Stimulated activated CD8-positive, alpha-beta memory T cell treated with anti-CD3 and anti-CD28 coated beads, Interleukin-12 subunit alpha, Interleukin-12 subunit beta, amount 100 ng/mL, for 24 hours (primary cell): ENCODE measurements around the gene PDE7B.

Experiments
- DNase-seq: peaks from one replicate; pipeline ENCODE4 v3.0.0-alpha.2; 2020; ENCODE audit errors: extremely low read depth

The PDE7B gene

DNA sequence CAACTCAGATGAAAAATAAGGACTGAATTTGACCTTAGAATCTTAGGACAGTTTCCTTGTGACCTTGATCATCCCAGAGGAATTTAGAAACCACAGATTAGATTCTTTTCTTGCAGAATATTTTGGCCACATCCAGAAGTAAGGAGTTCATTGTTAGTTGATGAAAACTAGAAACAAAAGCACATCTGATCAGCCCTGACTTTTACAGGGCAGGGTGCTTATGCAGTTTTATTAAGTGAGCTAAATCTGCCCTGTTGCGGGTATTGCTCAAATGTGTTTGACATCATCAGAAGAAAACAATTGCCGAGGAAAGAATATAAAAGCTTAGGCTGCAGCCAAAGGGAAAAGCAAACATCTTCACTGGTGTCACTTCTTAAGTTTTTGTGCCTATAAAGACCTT is 297.8 kb downstream of the PDE7B start:
- no peak for DNase-seq

DNA sequence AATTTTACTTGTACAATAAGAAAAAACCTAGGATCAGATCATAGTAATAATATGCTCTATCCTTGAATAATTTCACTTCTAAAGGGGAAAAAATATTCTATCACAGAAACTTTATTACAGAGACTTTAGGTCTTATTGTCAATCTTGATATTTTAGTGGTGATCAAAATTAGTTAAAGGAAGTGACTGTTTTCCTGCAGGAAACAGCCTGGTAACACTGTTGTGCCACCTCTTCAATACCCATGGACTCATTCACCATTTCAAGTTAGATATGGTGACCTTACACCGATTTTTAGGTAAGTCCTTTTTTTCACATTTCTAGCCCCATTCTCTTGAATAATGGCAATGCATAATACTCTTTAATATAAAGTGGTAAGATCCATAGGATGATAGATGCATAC is 299.5 kb downstream of the PDE7B start:
- DNase-seq: no peak

DNA sequence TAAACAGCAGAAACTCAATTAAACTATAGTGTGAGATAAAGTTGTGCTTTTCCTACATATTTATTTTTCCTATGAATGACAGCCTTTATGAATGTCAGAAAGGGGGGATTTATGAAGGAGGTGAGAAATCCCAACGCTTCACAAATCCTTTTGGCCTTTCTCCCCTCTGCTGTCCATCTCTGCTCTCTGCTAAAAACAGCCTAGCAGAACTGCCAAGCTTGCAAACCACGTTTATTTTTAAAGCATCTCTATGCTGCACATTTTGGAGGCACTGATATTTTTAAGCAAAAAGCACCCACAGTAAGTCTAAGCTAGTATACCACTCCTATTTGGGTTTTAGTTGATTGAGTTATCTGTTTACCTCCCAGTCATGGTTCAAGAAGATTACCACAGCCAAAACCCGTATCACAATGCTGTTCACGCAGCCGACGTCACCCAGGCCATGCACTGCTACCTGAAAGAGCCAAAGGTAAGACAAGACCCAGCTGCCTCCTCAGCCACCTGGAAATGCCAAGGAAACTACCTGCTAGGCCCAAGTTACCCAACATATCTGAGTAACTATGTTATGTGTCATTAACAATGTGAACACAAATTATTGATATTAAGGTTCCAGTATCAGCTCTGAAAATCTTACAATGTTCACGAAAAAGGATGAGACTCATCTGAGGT is 302.3 kb downstream of the PDE7B start:
- no peak for DNase-seq

DNA sequence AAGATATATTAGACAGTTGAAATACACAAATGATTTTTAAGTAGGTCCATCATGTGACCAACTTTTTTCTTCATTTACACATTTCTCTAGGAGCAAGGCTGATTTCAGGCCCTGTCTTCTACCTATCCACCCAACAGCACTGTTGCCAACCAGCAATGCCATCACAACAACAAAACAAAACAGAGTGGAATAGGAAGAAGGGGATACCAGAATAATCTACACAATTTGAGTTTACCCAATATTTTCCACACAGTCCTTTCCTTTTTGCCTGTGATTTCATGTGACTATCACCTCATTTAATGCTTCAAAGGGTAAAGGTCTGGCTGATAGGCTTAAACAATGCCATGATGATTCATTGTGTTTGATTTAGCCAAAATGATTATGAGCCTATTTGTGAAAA is 303.7 kb downstream of the PDE7B start:
- DNase-seq: no peak

DNA sequence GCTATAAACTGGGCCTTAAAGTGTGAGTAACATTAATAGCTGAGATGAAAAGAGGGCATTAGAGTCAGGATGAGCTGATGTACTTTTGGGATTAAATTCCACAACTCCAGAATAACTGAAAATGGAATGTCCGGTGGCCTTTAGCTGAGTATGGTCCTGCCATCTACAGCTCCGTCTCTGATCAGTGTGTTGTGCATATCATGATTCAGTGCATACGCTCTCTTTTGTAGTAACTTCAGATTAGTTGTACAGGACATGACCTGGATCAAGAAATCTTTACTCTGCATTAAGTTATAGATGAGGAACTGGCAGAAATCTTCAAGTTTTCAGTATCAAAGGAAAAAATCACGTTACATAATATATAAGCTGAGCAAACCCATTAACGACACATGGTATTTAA is 306.2 kb downstream of the PDE7B start:
- DNase-seq: no peak

DNA sequence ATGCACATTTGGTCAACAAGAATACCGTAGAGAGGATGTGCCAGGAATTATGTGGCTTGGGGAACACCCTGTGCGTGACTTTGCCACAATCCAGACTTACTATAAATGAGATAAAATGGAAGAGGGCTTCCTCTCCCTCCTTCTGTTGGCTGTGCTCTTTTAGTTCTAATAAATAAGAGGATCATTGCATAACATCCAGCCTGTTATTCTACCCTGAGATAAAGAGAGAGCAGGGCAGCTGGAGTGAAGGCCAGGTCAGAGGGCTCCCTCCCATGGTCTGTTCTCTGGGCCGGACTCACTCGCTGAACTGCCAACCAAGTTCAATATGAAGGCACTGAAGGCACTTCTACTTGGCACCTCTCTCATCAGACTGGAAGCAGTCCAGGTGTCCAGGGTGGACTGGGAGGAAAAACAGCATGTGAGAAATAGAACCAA is 306.9 kb downstream of the PDE7B start:
- no peak for DNase-seq

DNA sequence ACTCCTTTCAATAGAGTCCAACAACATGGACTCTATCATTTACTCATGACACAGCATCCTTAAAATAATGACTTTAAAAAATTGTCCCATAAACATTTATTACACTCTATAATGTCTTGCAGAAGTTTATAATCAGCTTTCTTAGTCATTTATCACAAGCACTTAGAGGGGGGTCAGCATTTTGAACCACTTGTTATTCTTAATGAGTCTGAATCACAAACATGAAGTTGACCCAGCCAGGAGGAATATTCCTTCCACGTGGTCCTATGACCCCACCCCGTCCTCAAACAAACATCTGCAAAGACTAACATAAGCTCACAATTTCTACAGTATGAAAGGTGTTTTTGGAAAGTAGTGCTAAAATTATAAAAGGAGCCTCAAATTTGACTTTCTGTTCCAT is 307.5 kb downstream of the PDE7B start:
- no peak for DNase-seq

DNA sequence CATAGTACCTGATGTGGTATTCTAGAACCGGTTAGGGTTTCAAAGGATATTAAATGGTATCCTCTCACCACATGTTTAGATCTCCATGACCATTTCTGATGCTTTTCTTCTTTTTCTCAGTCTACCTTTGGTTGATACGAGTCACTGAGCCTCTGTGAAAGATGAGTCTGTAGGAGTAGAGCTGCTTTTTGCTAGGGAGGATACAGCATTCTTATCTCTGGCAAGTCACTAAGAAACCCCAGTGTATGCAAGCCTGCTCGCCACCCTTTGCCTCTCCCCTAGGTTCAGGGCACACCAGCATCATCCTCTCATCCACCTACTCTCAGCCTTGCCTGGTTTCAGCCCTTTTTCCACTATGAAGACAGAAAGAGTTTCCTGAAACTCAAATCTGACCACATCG is 308.7 kb downstream of the PDE7B start:
- no peak for DNase-seq

DNA sequence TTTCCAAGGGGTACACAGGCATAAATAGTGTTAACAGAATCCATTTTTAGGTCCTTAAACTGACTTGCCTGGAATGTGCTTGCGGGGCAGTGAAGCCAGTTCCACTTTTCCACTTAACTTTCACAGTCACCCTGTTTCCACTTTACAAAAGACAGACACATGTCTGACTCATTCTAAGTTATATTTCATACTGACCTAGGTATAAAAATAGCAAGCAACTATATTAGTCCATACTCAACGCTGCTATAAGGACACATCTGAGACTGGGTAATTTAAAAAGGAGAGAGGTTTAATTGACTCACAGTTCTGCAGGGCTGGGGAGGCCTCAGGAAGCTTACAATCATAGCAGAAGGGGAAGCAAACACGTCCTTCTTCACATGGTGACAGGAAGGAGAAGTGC is 310.4 kb downstream of the PDE7B start:
- no peak for DNase-seq

DNA sequence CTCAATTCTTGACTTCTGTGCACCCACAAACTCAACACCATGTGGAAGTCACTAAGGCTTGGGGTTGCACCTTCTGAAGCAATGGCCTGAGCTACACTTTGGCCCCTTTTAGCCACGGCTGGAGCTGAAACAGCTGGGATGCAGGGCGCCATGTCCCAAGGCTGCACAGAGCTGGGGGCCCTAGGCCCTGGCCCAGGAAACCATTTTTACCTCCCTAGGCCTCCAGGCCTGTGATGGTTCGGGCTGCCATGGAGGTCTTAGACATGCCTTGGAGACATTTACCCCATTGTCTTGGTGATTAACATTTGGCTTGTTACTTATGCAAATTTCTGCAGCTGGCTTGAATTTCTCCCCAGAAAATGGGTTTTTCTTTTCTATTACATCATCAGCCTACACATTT is 311.8 kb downstream of the PDE7B start:
- no peak for DNase-seq

DNA sequence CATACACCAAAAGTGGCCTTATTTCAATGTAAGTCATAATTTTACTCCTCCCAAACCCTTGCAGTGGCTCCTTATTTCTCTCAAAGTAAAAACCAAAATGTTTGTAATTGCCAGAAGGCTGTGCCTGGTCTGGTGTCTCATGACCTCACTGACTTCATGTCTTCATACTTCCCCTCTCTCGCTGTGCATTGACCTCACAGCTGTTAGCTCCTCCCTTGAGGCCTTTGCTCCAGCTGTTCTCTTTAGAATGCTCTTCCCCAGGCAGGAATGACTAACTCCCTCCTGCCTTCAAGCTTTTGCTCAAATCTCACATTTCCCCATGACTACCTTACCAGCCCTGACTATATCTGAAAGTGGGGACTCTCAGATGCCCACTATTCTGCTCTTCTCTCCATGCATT is 315.3 kb downstream of the PDE7B start:
- DNase-seq: no peak

DNA sequence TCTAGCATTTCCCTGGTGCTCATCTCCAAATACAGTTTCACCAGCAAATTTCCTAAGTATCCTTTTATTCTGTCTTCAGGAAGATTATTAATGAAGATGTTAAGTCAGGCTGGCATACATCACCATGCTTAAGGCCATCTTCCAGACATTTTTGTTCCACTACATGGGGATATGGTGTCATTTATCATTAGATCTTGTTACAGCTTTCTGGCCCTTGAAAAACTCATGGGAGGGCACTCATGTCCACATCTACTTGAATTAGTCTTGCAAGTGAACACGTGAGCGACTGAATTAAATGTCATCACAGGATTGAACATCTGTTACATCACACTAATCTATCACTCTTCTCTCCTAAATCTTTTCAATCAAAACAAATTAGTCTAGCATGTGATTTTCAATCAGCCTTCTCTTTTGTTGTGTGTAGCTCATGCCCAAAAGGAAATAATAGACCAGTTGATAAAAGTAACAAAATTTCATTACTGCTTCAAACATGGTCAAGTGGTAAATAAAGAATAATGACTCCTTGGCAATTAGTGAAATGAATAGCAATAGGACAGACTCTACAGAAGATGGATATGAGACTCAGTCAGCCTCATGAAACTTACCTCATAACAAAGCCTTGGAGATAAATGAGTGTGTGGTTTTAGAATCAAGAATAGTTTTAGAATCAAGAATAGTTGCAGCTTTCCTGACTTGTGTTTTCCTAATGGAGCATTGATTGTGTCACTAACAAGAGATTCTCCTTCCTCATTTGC is 318.1 kb downstream of the PDE7B start:
- DNase-seq: no peak

DNA sequence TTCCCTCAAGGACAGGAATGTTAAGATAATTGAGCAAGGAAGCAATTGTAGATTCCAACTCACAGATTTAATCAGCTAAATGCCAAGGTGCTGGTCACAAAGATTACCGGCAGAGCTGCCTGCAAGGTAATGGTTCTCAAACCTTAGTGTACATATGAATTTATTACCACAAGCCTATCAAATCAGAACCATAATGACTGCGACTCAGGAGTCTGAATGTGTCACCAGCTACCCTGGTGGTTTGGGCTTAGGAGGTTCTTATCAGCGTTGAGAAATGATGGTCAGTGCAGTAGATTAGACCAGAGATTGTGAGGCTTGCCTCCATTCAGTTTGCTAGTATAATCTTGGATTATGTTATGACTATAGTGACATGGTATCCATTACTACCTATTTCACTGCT is 319.7 kb downstream of the PDE7B start:
- no peak for DNase-seq

DNA sequence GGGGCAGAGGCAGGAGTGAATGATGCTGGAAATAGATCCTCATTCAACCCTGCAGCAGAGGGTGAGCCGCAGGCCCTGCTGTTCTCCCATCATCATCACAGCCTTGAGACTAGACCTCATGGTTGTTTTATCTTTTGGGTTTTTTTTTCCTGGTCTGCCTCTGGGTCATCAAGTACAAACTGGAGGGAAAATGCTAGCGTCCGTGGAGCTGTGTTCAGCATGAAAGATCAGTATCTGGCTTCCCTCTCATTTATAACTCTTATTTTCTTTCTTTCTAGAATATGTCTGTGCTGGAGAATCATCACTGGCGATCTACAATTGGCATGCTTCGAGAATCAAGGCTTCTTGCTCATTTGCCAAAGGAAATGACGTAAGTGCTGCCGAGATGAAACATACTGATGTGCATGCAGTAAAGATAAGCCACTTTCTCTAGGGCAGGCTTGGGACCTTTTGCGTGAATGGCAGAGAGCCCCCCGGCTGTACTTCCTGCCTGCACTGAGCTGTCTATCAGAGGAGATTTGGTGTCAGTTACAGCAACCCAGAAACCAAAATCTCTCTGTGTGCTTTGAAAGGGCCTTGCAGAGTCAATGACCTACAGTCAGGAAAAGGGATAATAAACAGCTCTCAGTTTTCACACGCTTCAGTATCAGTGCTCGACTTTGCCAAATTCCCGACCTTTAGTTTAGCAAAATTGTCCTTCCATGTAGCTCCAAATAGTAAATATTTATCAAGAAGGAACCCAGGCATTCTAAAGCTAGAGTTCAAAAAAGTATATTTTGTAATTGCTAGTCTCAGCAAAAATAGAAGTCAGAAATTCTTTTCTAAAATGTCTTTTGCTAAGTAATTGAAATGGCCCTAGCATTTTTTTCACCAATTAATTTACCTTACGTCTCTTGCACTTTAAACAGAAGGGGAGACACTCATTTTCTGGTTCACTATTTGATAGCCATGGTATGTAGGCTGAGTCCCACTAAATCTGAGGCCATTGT is 322.3 kb downstream of the PDE7B start:
- DNase-seq: no peak

DNA sequence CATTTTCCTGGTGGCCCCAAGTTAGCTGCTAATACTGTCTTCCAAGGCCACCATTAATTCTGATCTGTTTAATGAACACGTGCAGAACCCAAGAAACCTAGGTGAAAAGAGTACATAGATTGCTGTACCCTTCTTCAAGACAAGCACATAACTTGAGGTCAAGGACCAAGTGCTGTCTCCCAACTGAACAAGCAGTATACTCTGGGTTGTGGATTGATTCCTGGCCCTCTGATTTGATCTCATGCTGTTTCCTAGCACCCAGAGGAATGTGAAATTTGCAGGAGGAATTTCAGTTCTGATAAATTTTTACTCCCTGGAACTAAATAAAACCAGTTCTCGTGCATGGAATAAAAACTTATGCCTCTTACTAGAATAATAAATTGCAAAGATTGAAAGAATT is 323.0 kb downstream of the PDE7B start:
- DNase-seq: no peak

DNA sequence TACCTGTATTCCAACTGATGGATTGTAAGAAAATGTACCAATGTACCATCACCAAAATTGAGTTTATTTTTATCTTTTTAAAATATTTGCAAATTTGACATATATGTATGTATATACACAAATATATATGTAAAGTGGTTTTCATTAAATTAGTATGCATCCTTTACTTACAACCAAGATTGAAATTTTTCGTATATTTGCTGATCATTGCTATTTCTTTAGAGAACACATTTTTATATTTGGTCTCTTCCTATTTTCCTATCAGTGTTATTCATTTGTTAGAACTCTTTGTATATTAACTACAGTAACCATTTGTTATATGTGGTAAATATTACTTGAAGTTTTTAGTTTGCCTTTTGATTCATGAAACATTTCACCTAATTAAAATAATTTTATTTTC is 324.4 kb downstream of the PDE7B start:
- DNase-seq: no peak

DNA sequence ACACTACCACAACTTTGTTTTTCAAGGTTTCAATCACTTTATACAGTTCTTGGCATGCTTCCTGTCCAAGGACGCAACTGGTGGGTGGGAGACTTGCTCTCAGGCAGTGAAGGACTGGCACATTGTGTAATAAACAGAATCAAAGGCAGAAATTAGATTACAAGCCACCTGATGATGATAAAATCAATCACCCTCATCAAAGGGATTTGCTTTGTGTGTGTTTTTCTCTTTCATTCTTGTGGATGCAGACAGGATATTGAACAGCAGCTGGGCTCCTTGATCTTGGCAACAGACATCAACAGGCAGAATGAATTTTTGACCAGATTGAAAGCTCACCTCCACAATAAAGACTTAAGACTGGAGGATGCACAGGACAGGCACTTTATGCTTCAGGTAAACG is 327.2 kb downstream of the PDE7B start:
- DNase-seq: no peak

DNA sequence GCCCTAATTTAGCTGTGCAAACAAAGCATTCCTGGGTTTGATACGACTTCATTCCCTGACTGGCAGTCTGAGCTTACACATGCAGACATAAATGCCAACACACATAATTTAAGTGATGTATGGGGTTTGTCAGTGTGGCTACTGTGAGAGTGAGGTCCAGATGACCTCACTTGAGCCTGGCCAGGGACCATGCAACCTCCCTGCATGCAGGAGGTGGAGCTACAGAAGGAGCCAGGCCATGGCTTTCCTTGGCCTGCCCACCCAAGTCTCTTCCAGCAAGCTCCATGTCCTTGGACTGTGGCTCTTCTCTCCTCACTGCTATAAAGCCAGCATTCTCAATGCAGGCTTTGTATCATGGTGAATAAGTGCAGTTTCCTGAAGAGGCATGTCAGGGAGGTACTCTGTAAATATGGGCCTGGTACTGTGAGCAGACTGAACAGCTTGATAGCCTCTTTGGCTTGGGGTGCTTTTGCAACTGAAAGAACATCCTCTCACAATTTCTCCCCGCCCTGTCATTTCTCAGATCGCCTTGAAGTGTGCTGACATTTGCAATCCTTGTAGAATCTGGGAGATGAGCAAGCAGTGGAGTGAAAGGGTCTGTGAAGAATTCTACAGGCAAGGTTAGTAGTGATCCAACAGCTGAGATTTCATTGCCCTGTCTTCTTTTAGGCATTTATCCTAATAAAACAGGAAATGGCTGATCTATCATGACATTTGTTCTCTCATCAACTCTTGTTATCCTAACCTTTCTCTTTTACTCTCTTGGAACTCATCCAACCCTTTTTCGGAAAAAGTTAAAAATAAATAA is 329.4 kb downstream of the PDE7B start:
- DNase-seq: no peak

DNA sequence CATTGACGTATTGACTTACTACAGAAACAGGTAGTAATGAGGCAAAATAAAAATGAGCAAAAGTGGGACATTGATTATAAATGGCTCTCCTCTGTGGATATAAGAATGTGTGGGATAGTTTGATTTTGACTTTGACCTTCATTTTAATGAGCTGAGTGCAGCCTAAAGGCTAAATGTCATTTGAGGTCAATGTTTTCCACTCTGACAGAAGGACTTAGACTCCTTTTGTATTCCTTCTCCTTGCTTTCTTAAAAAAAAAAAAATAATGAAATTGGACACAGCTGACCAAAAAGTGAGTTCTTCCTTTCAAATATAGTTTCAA is 330.0 kb downstream of the PDE7B start:
- DNase-seq: no peak

DNA sequence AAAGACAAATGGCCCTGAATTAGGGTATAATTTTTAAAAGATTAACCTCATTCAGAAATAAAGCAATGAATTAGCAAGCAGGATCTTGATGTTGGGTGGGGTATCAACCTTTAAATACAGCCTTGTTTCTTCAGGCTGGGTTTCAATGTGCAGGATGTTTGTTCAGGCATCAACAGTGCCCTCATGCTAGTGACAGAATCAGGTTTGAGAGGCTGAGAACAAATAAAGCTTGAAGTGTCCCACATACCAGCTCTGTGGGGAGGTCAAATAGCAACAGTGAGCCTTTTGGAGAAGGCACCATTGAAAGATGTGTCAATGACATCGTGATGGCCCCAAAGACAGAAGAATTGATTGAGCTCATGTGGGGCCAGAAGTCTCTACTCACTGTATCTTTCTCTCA is 330.4 kb downstream of the PDE7B start:
- DNase-seq: no peak

DNA sequence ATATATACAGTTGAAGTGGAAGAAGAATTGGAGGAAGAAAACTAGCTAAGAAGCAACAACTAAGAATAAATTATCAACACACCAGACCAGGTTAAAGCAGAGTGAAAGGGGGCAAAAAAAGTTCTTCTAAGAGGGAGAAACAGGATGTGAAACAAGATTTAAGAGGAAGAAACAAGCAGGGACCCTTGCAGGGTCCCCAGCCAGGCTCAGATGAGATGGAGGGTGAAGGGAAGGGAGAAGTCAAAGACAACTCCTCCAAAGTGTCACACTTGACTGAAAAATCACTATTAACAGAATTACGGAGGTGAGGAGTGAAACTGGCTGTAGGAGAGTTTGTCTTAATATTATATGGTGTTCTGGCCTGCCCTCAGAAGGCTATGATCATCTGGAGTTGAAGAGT is 333.2 kb downstream of the PDE7B start:
- DNase-seq: no peak

DNA sequence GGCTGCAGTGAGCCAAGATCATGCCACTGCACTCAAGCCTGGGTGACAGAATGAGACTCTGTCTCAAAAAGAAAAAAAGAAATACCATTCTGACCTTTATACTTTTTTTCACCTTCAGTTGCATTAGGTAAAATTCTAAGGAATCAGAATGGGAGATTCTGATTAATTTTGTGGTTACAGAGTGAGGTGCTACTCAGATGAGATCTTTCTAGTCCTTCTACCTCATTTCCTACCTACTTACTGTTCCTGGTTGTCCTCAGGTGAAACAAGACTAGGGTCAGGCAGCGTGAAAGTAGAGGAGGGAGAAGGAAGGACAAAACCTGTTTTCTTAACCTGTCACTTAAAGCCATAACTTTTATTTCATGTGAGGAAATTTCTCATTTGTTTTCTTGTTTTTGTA is 334.9 kb downstream of the PDE7B start:
- no peak for DNase-seq
